HepG2 (cell line): ENCODE measurements around the gene SLX9. TPM values are rescaled to one million over a fixed set of nuclear protein-coding genes. Genes with fewer than 3 reads are reported as not detected.

Experiments
- FIP1L1 ChIP-seq: fragments of 200-400 bp; formaldehyde crosslinking; IDR thresholded peaks from 2 replicates; pipeline ENCODE4 v1.6.1; 2018; ENCODE audit warnings: low read depth, mild to moderate bottlenecking, low read length, moderate library complexity, borderline replicate concordance; ENCODE audit not compliant: insufficient read depth
- HBP1 ChIP-seq: IDR thresholded peaks from 2 replicates; pipeline ENCODE4 v1.6.1; 2016; ENCODE audit warnings: low read depth, control low read depth
- HNF1B ChIP-seq: sonication (generic); formaldehyde crosslinking; IDR thresholded peaks from 2 replicates; pipeline ENCODE4 v1.5.1; 2020; ENCODE audit warnings: mild to moderate bottlenecking, moderate library complexity, missing genetic modification reagents
- KDM6A ChIP-seq: IDR thresholded peaks from 2 replicates; pipeline ENCODE4 v1.6.1; 2016; ENCODE audit warnings: low read depth
- NFKB2 ChIP-seq: sonication (generic); formaldehyde crosslinking; IDR thresholded peaks from 2 replicates; pipeline ENCODE4 v1.4.0; 2020; ENCODE audit warnings: missing genetic modification reagents, borderline replicate concordance
- ZBTB2 ChIP-seq: sonication (generic); formaldehyde crosslinking; IDR thresholded peaks from 2 replicates; pipeline ENCODE4 v1.8.0; 2022; ENCODE audit warnings: low read depth, missing genetic modification reagents
- ZBTB44 ChIP-seq: sonication (generic); formaldehyde crosslinking; IDR thresholded peaks from 2 replicates; pipeline ENCODE4 v1.4.0; 2020; ENCODE audit warnings: missing genetic modification reagents
- ZFYVE20 ChIP-seq: sonication (generic); formaldehyde crosslinking; IDR thresholded peaks from 2 replicates; pipeline ENCODE4 v1.8.0; 2023; ENCODE audit warnings: low read depth, mild to moderate bottlenecking, moderate library complexity, missing genetic modification reagents, borderline replicate concordance
- ZNF142 ChIP-seq: sonication (generic); formaldehyde crosslinking; IDR thresholded peaks from 2 replicates; pipeline ENCODE4 v1.4.0; 2020; ENCODE audit warnings: missing genetic modification reagents
- ZNF546 ChIP-seq: sonication (generic); formaldehyde crosslinking; conservative IDR thresholded peaks from 2 replicates; pipeline ENCODE4 v1.8.1; 2023; ENCODE audit warnings: mild to moderate bottlenecking, missing genetic modification reagents
- ZNF687 ChIP-seq: sonication (generic); formaldehyde crosslinking; IDR thresholded peaks from 2 replicates; pipeline ENCODE4 v1.5.1; 2020; ENCODE audit warnings: mild to moderate bottlenecking, missing genetic modification reagents, moderate library complexity
- polyA plus RNA-seq, 8 experiments: library from polyadenylated mRNA; depleted of rRNA in 3 of 8; stranded (reverse) in 7 of 8; unstranded in 1 of 8; fragments of >200 nt; fragmentation: Illumina TruSeq in 4 of 8; extraction: Trizol in 4 of 8; gene quantifications; 2 replicates each; pipeline versions ENCODE4 v1.2.1 to v1.2.3, GENCODE V29; 2011 to 2016; ENCODE audit warnings: low read depth in 4 of 8, missing spikeins in 1 of 8, mixed read lengths in 1 of 8; ENCODE audit not compliant: insufficient read depth in 1 of 8
- total RNA-seq, 5 experiments: library from RNA; depleted of rRNA; stranded (reverse); fragments of >200 nt; fragmentation: Illumina TruSeq; extraction: Trizol; gene quantifications; 2 replicates each; pipeline ENCODE4 v1.2.3, GENCODE V29; 2016; ENCODE audit warnings: low read depth in 1 of 5

The SLX9 gene
- total and polyA plus RNA-seq, 2 of the 13 experiments (the other 11 are each of a cell fraction or from before 2014, with no cell fraction given), result 21.0 to 47.1 TPM

GRCh38 chr21:44949779-44950198 is 10.0 kb downstream of the SLX9 start (continued):
- TF ChIP-seq ZNF687 (peak; percentile 63), KDM6A (CRISPR knock-in tag) (no peak), ZFYVE20 (no peak), ZBTB44 (CRISPR knock-in tag) (0 out of 2 replicates have a peak, but pooled peaks have one; percentile 41), ZBTB2 (CRISPR knock-in tag) (no peak), FIP1L1 (no peak), HBP1 (CRISPR knock-in tag) (0 out of 2 replicates have a peak, but pooled peaks have one; percentile 34), HNF1B (CRISPR knock-in tag) (peak; percentile 30; the same call in 1 of the 2 replicates), NFKB2 (CRISPR knock-in tag) (0 out of 2 replicates have a peak, but pooled peaks have one; percentile 28), ZNF546 (no peak), ZNF142 (no peak)
